ENCODE measurements around the gene EMC10. TPM values are rescaled to one million over a fixed set of nuclear protein-coding genes. Genes with fewer than 3 reads are reported as not detected.
A peak's percentile ranks its signal among the peaks of the same experiment; 100 is the strongest.
"Not testable (repeated sequence)": the region's sequence is repeated elsewhere in the genome, so short reads cannot be mapped to it uniquely, and the experiment has no call there.

The EMC10 gene
- total and polyA plus RNA-seq, 8 donors: 72.3 to 157 (median 90.8) TPM

DNA sequence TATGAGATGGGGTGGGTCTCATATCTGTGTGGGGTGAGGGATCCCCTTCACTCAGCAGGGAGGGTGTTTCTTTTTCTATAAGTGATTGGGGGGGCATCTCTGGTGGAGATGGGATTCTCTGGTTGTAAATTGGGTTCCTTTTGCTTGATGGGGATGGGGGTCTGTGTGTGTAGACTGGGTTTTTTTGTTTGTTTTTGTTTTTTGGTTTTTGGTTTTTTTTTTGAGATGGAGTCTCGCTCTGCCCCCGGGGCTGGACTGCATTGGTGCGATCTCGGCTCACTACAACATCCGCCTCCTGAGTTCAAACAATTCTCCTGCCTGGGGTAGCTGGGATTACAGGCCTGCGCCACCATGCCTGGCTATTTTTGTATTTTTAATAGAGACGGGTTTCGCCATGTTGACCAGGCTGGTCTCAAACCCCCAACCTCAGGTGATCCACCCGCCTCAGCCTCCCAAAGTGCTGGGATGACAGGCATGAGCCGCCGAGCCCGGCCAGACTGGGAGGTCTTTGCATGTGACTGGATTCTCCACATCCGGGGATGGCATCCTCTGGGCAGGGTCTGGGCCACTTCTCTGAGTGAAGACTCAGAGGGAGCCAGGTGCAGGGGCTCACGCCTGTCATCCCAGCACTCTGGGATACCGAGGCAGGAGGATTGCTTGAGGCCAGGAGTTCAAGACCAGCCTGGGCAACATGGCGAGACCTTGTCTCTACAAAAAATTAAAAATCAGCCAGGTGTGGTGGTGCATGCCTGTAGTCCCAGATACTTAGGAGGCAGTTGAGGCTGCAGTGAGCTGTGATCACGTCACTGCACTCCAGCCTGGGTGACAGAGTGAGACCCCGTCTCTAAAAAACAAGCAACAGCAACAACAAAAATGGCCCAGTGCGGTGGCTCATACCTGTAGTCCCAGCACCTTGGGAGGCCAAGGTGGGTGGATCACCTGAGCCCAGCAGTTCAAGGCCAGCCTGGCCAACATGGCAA lies 42.8 kb upstream of the EMC10 start:
- DNase-seq: no peak
- peaks cover 0 to 31% of the 10 kb centered on the region in 2 donors for H3K27me3 ChIP-seq
- H3K36me3 ChIP-seq: no peaks in the 10 kb centered on the region
- no peak overlapping the region for H3K4me3 ChIP-seq
- no peaks in the 10 kb centered on the region for H3K9me3 ChIP-seq
- H3K27ac ChIP-seq: no peak overlapping the region
- intact Hi-C loops (cut with DNase I): no loop called here
- no peak for ATAC-seq
- peaks cover 5 to 15% of the 10 kb centered on the region in 2 donors for H3K4me1 ChIP-seq
- TF ChIP-seq, protein P1, sequence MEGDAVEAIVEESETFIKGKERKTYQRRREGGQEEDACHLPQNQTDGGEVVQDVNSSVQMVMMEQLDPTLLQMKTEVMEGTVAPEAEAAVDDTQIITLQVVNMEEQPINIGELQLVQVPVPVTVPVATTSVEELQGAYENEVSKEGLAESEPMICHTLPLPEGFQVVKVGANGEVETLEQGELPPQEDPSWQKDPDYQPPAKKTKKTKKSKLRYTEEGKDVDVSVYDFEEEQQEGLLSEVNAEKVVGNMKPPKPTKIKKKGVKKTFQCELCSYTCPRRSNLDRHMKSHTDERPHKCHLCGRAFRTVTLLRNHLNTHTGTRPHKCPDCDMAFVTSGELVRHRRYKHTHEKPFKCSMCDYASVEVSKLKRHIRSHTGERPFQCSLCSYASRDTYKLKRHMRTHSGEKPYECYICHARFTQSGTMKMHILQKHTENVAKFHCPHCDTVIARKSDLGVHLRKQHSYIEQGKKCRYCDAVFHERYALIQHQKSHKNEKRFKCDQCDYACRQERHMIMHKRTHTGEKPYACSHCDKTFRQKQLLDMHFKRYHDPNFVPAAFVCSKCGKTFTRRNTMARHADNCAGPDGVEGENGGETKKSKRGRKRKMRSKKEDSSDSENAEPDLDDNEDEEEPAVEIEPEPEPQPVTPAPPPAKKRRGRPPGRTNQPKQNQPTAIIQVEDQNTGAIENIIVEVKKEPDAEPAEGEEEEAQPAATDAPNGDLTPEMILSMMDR (IDR thresholded peaks at IDR 0.05): no peak

DNA sequence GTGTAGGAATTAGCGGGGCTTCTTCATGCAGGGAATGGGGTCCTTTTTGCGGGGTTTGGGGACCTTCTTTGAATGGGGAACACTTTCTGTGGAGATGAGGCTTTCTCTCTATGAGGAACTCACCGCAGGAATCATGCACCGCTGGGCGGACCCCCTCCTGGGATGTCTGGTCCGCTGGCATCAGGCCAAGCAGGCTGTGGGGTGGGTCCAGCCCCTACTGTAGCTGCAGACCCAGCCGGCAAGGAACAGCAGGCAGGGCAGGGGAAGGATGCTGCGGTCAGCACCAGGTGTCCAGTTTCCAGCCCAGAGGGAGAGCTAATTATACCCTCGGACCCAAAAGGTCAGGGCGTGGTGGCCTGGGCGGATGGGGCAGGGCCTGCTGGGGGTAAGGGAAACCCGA lies 41.8 kb upstream of the EMC10 start:
- intact Hi-C loops (cut with DNase I): no loop called here
- no peak for ATAC-seq

DNA sequence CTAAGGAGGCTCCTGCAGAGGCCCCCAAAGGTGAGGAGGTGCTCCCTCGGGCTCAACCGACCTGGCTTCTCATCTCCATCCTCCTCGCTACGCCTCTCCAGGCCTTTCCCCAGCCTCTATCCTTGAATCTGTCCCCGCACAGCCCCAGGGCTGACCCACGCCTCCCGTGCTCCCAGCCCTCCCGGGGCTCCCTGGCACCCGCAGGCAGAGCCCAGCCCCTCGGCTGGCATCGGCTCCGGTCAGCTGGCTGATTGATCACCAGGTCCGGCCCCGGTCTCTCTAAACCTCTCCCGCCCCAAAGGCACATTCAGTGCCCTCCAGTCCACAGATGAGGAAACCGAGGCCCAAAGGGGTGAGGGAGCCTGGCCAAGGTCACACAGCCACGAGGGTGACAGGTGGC lies 41.1 kb upstream of the EMC10 start:
- intact Hi-C loops (cut with DNase I): no loop called here
- ATAC-seq: no peak
- peak in 1 of 4 donors; percentile 55 for DNase-seq
- no peak overlapping the region for H3K4me3 ChIP-seq
- H3K4me1 ChIP-seq: peaks cover 5 to 15% of the 10 kb centered on the region in 2 donors
- TF ChIP-seq, protein P1 (IDR thresholded peaks at IDR 0.05): no peak
- H3K9me3 ChIP-seq: no peaks in the 10 kb centered on the region
- H3K27ac ChIP-seq: no peak overlapping the region
- peaks cover 0 to 31% of the 10 kb centered on the region in 2 donors for H3K27me3 ChIP-seq
- H3K36me3 ChIP-seq: no peaks in the 10 kb centered on the region

More for the DNA sequence above, 41.8 kb upstream of the EMC10 start:
- Histone ChIP-seq H3K4me3 (no peak overlapping the region), H3K9me3 (no peaks in the 10 kb centered on the region), H3K36me3 (no peaks in the 10 kb centered on the region), H3K27ac (no peak overlapping the region), H3K4me1 (peaks cover 5 to 15% of the 10 kb centered on the region in 2 donors), H3K27me3 (peaks cover 0 to 31% of the 10 kb centered on the region in 2 donors)
- DNase-seq: peak in 1 of 4 donors; percentile 61
- TF ChIP-seq, protein P1 (IDR thresholded peaks at IDR 0.05): no peak

DNA sequence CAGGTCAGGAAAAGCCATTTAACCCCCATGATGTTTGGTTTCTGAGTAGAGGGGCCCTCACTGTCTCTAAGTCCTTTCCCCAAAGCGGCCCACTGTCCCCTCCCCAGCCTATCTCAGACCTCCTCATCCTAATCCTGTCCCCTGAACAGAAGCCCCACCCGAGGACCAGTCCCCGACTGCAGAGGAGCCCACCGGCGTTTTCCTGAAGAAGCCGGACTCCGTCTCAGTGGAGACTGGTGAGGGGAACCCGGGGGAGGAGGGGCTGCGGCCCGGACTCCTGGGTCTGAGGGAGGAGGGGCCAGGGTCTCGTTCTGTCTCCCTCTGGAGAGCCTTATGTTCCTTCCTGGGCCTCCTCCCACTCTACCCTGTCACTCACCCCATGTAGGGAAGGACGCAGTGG lies 40.7 kb upstream of the EMC10 start:
- intact Hi-C loops (cut with DNase I): no loop called here
- TF ChIP-seq, protein P1 (IDR thresholded peaks at IDR 0.05): no peak

DNA sequence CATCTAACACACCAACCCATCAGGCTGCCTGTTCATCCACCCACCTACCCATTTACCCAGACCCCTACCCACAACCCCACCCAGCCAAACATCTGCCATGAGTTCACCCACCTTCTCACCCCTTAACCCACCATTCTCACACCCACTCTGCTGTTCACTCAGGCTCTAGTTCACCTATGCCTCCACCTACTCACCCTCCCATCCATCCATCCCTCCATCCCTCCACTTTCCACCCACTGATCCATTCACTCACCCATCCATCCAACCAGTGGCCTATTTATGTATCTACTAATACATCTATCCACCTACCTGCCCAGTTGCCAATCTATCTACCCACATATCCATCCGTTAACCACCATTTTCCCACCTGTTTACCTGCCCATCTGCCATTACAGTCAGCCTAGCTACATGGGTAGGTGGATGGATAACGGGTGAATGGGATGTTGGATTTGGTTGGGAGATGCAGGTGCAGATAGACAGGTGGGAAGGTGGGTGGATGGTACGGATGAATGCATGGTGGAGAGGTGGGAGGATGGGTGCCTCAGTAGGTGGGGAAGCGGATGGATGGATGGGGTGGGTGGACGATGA lies 38.4 kb upstream of the EMC10 start:
- ATAC-seq (no peak), DNase-seq (no peak)
- Histone ChIP-seq H3K4me1 (peaks cover 0 to under 1% of the 10 kb centered on the region in 2 donors), H3K27me3 (peaks cover 0 to 14% of the 10 kb centered on the region in 2 donors), H3K4me3 (no peak overlapping the region), H3K27ac (no peak overlapping the region), H3K36me3 (no peaks in the 10 kb centered on the region), H3K9me3 (no peaks in the 10 kb centered on the region)
- TF ChIP-seq, protein P1 (IDR thresholded peaks at IDR 0.05): no peak
- intact Hi-C loops (cut with DNase I): no loop called here

More for the DNA sequence above, 40.7 kb upstream of the EMC10 start:
- no peak overlapping the region for H3K4me3 ChIP-seq
- no peaks in the 10 kb centered on the region for H3K36me3 ChIP-seq
- ATAC-seq: no peak
- peak in 1 of 4 donors; percentile 59 for DNase-seq
- no peaks in the 10 kb centered on the region for H3K9me3 ChIP-seq
- no peak overlapping the region for H3K27ac ChIP-seq
- H3K4me1 ChIP-seq: peaks cover 5 to 15% of the 10 kb centered on the region in 2 donors
- peaks cover 0 to 30% of the 10 kb centered on the region in 2 donors for H3K27me3 ChIP-seq

DNA sequence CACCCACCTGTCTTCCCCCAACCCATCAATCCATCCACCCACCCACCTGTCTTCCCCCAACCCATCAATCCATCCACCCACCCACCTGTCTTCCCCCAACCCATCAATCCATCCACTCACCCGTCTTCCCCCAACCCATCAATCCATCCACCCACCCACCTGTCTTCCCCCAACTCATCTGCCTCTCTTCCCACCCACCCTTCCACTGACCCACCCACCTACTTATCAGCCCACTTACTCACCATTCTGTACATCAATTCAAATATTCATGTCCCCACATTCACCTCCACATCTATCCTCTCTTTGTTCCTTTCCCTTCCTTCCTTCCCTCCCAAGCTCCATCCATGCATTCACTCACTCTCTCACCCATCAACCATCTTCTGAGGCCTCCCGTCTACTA lies 37.2 kb upstream of the EMC10 start:
- H3K36me3 ChIP-seq; intact Hi-C loops (cut with DNase I); H3K4me1 ChIP-seq; ATAC-seq; H3K27ac ChIP-seq; H3K27me3 ChIP-seq; DNase-seq; H3K9me3 ChIP-seq; H3K4me3 ChIP-seq: not testable (repeated sequence)
